HepG2 (cell line): Measurements from ENCODE around the gene TOP3B. TPM values are rescaled to one million over a fixed set of nuclear protein-coding genes. Genes with fewer than 3 reads are reported as not detected.

ENCODE experiments used
- ATAC-seq: fragments of 200-7000 bp; cut with Tn5 transposase; 3 replicates; pipeline ENCODE4 v1.9.1; 2020; ENCODE audit warnings: mild to moderate bottlenecking, moderate library complexity
- BruUV-seq: library from RNA; stranded (reverse); fragments of 400-500 nt; replicated peaks from 2 replicates; lab custom pipeline; 2021; lab: Mats Ljungman, UMichigan
- CTCF ChIA-PET: fragments of 300-600 bp; formaldehyde crosslinking; extraction: SDS; loops from one replicate; lab custom pipeline; 2021; ENCODE audit warnings: low total read pairs, inconsistent platforms, low intra/inter-chr PET ratio; lab: Yijun Ruan, JAX
- POLR2A ChIA-PET: fragments of 350-600 bp; sonication (Branson Sonifier 250); formaldehyde crosslinking; loops from one replicate; lab custom pipeline; 2020; ENCODE audit warnings: antibody characterized with exemption, inconsistent platforms; lab: Yijun Ruan, JAX
- DNase-seq: peaks from one replicate; pipeline ENCODE4 v3.0.0-alpha.2; 2015; ENCODE audit warnings: low spot score
- FAIRE-seq: peaks from 3 replicates; lab custom pipeline; 2011; peaks lifted over from hg19 to GRCh38; lab: Jason Lieb, UNC
- H2AFZ ChIP-seq: one replicate; pipeline ENCODE4 v1.6.1; 2011; ENCODE audit warnings: low read length, inconsistent platforms
- H3K27ac ChIP-seq: fragments of 300-600 bp; 3 replicates; pipeline ENCODE4 v1.8.0; 2011; ENCODE audit warnings: mixed run types, mild to moderate bottlenecking, mixed read lengths, low read length, inconsistent platforms; ENCODE audit not compliant: insufficient read depth; ENCODE audit errors: extremely low read length
- H3K27me3 ChIP-seq, 2 experiments: fragments of 200-600 bp in 1 of 2; 2 replicates in 1 of 2; 3 replicates in 1 of 2; pipeline versions ENCODE4 v1.6.0 to v1.8.0; 2011; ENCODE audit warnings: low read length in 2 of 2, mild to moderate bottlenecking in 2 of 2, moderate library complexity in 2 of 2, inconsistent platforms in 1 of 2; ENCODE audit not compliant: insufficient read depth in 2 of 2, control insufficient read depth in 1 of 2
- H3K36me3 ChIP-seq, 2 experiments: fragments of 200-600 bp in 1 of 2; replicated peaks in 1 of 2; 2 replicates in 1 of 2; 3 replicates in 1 of 2; pipeline versions ENCODE4 v1.5.1 to v1.8.0; 2011; ENCODE audit warnings: low read length in 2 of 2, inconsistent platforms in 1 of 2; ENCODE audit not compliant: insufficient read depth in 2 of 2, control insufficient read depth in 1 of 2
- H3K4me1 ChIP-seq: 2 replicates; pipeline ENCODE4 v1.5.1; 2012; ENCODE audit warnings: low read length, inconsistent platforms; ENCODE audit not compliant: insufficient read depth
- H3K4me2 ChIP-seq: 2 replicates; pipeline ENCODE4 v1.6.0; 2011; ENCODE audit warnings: low read depth, low read length, inconsistent platforms
- H3K4me3 ChIP-seq, 3 experiments: fragments of 200-600 bp in 1 of 3; sonication (generic), shearing (Covaris generic) in 1 of 3; replicated peaks in 1 of 3; 2 replicates each; pipeline ENCODE4 v1.5.1; 2011 to 2016; ENCODE audit warnings: low read length in 3 of 3, inconsistent platforms in 2 of 3, low read depth in 2 of 3, mild to moderate bottlenecking in 2 of 3, control low read depth in 1 of 3, mixed read lengths in 1 of 3; ENCODE audit not compliant: insufficient read depth in 1 of 3
- H3K79me2 ChIP-seq: one replicate; pipeline ENCODE4 v1.6.1; 2011; ENCODE audit warnings: low read length, inconsistent platforms; ENCODE audit not compliant: insufficient read depth
- H3K9ac ChIP-seq: 2 replicates; pipeline ENCODE4 v1.6.0; 2011; ENCODE audit warnings: mild to moderate bottlenecking, low read depth, low read length, inconsistent platforms; ENCODE audit not compliant: insufficient read depth
- H3K9me3 ChIP-seq: 2 replicates; pipeline ENCODE4 v1.5.1; 2012; ENCODE audit warnings: mild to moderate bottlenecking, low read length
- H4K20me1 ChIP-seq: 2 replicates; pipeline ENCODE4 v1.6.0; 2011; ENCODE audit warnings: inconsistent platforms, mild to moderate bottlenecking, low read length, moderate library complexity; ENCODE audit not compliant: insufficient read depth
- ARID4A ChIP-seq: sonication (generic); formaldehyde crosslinking; IDR thresholded peaks from 2 replicates; pipeline ENCODE4 v1.5.0; 2020; ENCODE audit warnings: mild to moderate bottlenecking, missing genetic modification reagents, borderline replicate concordance
- ARID5B ChIP-seq: IDR thresholded peaks from 2 replicates; pipeline ENCODE4 v1.4.0; 2020; ENCODE audit warnings: mild to moderate bottlenecking, missing genetic modification reagents
- ETS1 ChIP-seq: sonication (generic); formaldehyde crosslinking; IDR thresholded peaks from 2 replicates; pipeline ENCODE4 v1.4.0; 2020; ENCODE audit warnings: missing genetic modification reagents
- MXI1 ChIP-seq: IDR thresholded peaks from 3 replicates; pipeline ENCODE4 v1.6.1; 2012; ENCODE audit warnings: low read depth, low read length, inconsistent platforms, borderline replicate concordance
- ONECUT2 ChIP-seq: sonication (generic); formaldehyde crosslinking; IDR thresholded peaks from 2 replicates; pipeline ENCODE4 v1.4.0; 2020; ENCODE audit warnings: missing genetic modification reagents
- TGIF2 ChIP-seq: IDR thresholded peaks from 2 replicates; pipeline ENCODE4 v1.6.1; 2016; ENCODE audit warnings: control low read depth, missing compliant biosample characterization
- ZMYM4 ChIP-seq: sonication (generic); formaldehyde crosslinking; IDR thresholded peaks from 2 replicates; pipeline ENCODE4 v1.8.1; 2023; ENCODE audit warnings: mild to moderate bottlenecking, missing genetic modification reagents
- ZNF12 ChIP-seq: sonication (generic); formaldehyde crosslinking; IDR thresholded peaks from 2 replicates; pipeline ENCODE4 v1.5.0; 2020; ENCODE audit warnings: missing genetic modification reagents
- ZNF17 ChIP-seq: sonication (generic); formaldehyde crosslinking; IDR thresholded peaks from 2 replicates; pipeline ENCODE4 v1.5.0; 2020; ENCODE audit warnings: mild to moderate bottlenecking, missing genetic modification reagents
- ZNF329 ChIP-seq: sonication (generic); formaldehyde crosslinking; IDR thresholded peaks from 2 replicates; pipeline ENCODE4 v1.9.0; 2021; ENCODE audit warnings: low read depth, mild to moderate bottlenecking, missing genetic modification reagents
- WGBS: methylation state at CpG from one replicate; pipeline ENCODE4 v1.1.6; 2017; ENCODE audit warnings: low lambda C conversion rate; 5-methylcytosine and 5-hydroxymethylcytosine counted together
- in situ Hi-C: cut with HindIII; loops from 2 replicates; pipeline ENCODE4 v1.10.0; 2017; ENCODE audit warnings: low pct_unique_long_range_greater_than_20kb; ENCODE audit not compliant: extremely low pct_ligation_motif_present
- intact Hi-C: fragments of 100-400 bp; cut with micrococcal nuclease; formaldehyde crosslinking; loops from one replicate; pipeline ENCODE4 v1.10.0; 2022; ENCODE audit not compliant: unreplicated experiment
- polyA plus RNA-seq, 8 experiments: library from polyadenylated mRNA; depleted of rRNA in 3 of 8; stranded (reverse) in 7 of 8; unstranded in 1 of 8; fragments of >200 nt; fragmentation: Illumina TruSeq in 4 of 8; extraction: Trizol in 4 of 8; gene quantifications; 2 replicates each; pipeline versions ENCODE4 v1.2.1 to v1.2.3, GENCODE V29; 2011 to 2016; ENCODE audit warnings: low read depth in 4 of 8, missing spikeins in 1 of 8, mixed read lengths in 1 of 8; ENCODE audit not compliant: insufficient read depth in 1 of 8
- total RNA-seq, 5 experiments: library from RNA; depleted of rRNA; stranded (reverse); fragments of >200 nt; fragmentation: Illumina TruSeq; extraction: Trizol; gene quantifications; 2 replicates each; pipeline ENCODE4 v1.2.3, GENCODE V29; 2016; ENCODE audit warnings: low read depth in 1 of 5

The TOP3B gene
- total and polyA plus RNA-seq, 2 of the 13 experiments (the other 11 are each of a cell fraction or from before 2014, with no cell fraction given): 28.5 to 29.7 TPM

GRCh38 chr22:22015631-22016030, 33.0 kb upstream of the TOP3B start:
- CTCF ChIA-PET: no interaction called here
- no peak for TF ChIP-seq MXI1
- TF ChIP-seq ZNF329 (CRISPR knock-in tag): no peak
- no peak for TF ChIP-seq ARID5B (CRISPR knock-in tag)
- TF ChIP-seq TGIF2: no peak
- TF ChIP-seq ONECUT2 (CRISPR knock-in tag): no peak

GRCh38 chr22:22014285-22014659, 31.7 kb upstream of the TOP3B start:
- no peak overlapping the region for H3K4me3 ChIP-seq
- no peaks in the 10 kb centered on the region for H4K20me1 ChIP-seq
- intact Hi-C loops (no loop called here), in situ Hi-C loops (no loop called here)
- H3K4me2 ChIP-seq: no peak overlapping the region
- H3K27ac ChIP-seq: no peak overlapping the region
- H2AFZ ChIP-seq: no peak overlapping the region
- ChIA-PET POLR2A (no interaction called here), CTCF (no interaction called here)
- H3K79me2 ChIP-seq: no peaks in the 10 kb centered on the region
- H3K27me3 ChIP-seq: peaks cover 0 to 12% of the 10 kb centered on the region in 2 experiments; a peak in 3 of 5 replicates
- no peak for FAIRE-seq
- no peak overlapping the region for H3K9ac ChIP-seq
- no peak for DNase-seq
- H3K4me1 ChIP-seq: no peaks in the 10 kb centered on the region
- WGBS: 30% methylated on average over 9 of the region's 9 CpGs
- no TSS peak for BruUV-seq
- H3K9me3 ChIP-seq: no peaks in the 10 kb centered on the region
- H3K36me3 ChIP-seq: no peaks in the 10 kb centered on the region
- no peak for ATAC-seq
- TF ChIP-seq ZMYM4 (CRISPR knock-in tag): no peak
- no peak for TF ChIP-seq ZNF12 (CRISPR knock-in tag)
- TF ChIP-seq ETS1 (CRISPR knock-in tag): no peak
- TF ChIP-seq ARID4A: no peak
- TF ChIP-seq ZNF17 (CRISPR knock-in tag): no peak

More at GRCh38 chr22:22015631-22016030, 33.0 kb upstream of the TOP3B start:
- ATAC-seq: no peak
- Histone ChIP-seq H3K27me3 (peaks cover 0 to 12% of the 10 kb centered on the region in 2 experiments; a peak in 2 of 5 replicates), H3K9me3 (no peaks in the 10 kb centered on the region), H3K36me3 (no peaks in the 10 kb centered on the region), H3K4me3 (no peak overlapping the region), H4K20me1 (no peaks in the 10 kb centered on the region), H3K4me2 (no peak overlapping the region), H3K27ac (no peak overlapping the region), H2AFZ (no peak overlapping the region), H3K79me2 (no peaks in the 10 kb centered on the region), H3K4me1 (no peaks in the 10 kb centered on the region), H3K9ac (no peak overlapping the region)
- BruUV-seq: no TSS peak
- FAIRE-seq: no peak
- POLR2A ChIA-PET: no interaction called here
- DNase-seq: no peak
- intact Hi-C loops (no loop called here), in situ Hi-C loops (no loop called here)
- WGBS: 37% methylated on average over 3 of the region's 3 CpGs
